GM12878 (cell line): ENCODE measurements around the gene HEYL.

ENCODE experiments used
- CHD1 ChIP-seq: IDR thresholded peaks from 2 replicates; pipeline ENCODE4 v1.6.1; 2012; ENCODE audit warnings: low read depth, low read length, improper control_type of control experiment
- CREB1 ChIP-seq: IDR thresholded peaks from 2 replicates; pipeline ENCODE4 v1.6.1; 2012; ENCODE audit warnings: low read depth, mild to moderate bottlenecking, inconsistent platforms
- EGR1 ChIP-seq, 2 experiments: IDR thresholded peaks; 1 replicate in 1 of 2; 2 replicates in 1 of 2; pipeline ENCODE4 v1.6.1; 2011 to 2012; ENCODE audit warnings: low read depth in 2 of 2, low read length in 2 of 2, borderline replicate concordance in 1 of 2, mild to moderate bottlenecking in 1 of 2, moderate library complexity in 1 of 2
- EP300 ChIP-seq, 2 experiments: fragments of 150-350 bp in 1 of 2; IDR thresholded peaks; 2 replicates each; pipeline ENCODE4 v1.6.1; 2011 to 2012; ENCODE audit warnings: low read depth in 2 of 2, low read length in 2 of 2, borderline replicate concordance in 1 of 2, improper control_type of control experiment in 1 of 2, inconsistent platforms in 1 of 2; ENCODE audit not compliant: control insufficient read depth in 1 of 2
- POLR2A ChIP-seq: IDR thresholded peaks from 2 replicates; pipeline ENCODE4 v1.6.1; 2011; ENCODE audit warnings: low read depth, mild to moderate bottlenecking, low read length
- RFX5 ChIP-seq: IDR thresholded peaks from 2 replicates; pipeline ENCODE4 v1.6.1; 2011; ENCODE audit warnings: low read depth, low read length, improper control_type of control experiment
- ZNF207 ChIP-seq: fragments of 450-650 bp; IDR thresholded peaks from 2 replicates; pipeline ENCODE4 v1.6.1; 2014; ENCODE audit warnings: antibody characterized with exemption, mild to moderate bottlenecking, borderline replicate concordance
- ZNF24 ChIP-seq: fragments of 450-650 bp; IDR thresholded peaks from 2 replicates; pipeline ENCODE4 v1.6.1; 2017; ENCODE audit warnings: antibody characterized with exemption, mild to moderate bottlenecking
- TF ChIP-seq, protein P1 (sequence below): IDR thresholded peaks from 2 replicates; pipeline ENCODE4 v1.6.1; 2012; ENCODE audit warnings: low read length, inconsistent platforms

DNA sequence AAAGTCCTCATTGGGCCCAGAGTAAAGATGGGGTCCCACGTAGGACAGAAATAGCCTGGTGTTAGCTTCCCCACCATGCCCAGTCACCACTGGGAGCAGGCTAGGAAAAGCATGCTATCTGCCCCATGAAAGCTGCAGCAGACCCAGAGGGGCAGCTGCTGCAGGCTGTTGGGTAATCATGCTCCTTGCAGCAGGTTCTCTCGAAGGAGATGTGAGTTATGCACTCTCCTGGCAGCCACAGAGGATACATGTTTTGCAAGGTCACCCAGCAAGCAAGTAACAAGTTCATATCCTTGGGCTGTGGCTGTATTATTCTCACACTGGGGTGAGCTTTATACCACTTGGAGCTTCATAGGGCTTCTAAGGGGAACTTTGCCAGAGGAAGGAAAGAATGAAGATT is 9.1 kb upstream of the HEYL start:
- TF ChIP-seq, protein P1, sequence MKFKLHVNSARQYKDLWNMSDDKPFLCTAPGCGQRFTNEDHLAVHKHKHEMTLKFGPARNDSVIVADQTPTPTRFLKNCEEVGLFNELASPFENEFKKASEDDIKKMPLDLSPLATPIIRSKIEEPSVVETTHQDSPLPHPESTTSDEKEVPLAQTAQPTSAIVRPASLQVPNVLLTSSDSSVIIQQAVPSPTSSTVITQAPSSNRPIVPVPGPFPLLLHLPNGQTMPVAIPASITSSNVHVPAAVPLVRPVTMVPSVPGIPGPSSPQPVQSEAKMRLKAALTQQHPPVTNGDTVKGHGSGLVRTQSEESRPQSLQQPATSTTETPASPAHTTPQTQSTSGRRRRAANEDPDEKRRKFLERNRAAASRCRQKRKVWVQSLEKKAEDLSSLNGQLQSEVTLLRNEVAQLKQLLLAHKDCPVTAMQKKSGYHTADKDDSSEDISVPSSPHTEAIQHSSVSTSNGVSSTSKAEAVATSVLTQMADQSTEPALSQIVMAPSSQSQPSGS: no peak
- TF ChIP-seq EP300 (IDR thresholded peaks at IDR 0.05; ENCODE audit: borderline replicate concordance in 1 of 2, control insufficient read depth in 1 of 2, low read depth in 2 of 2, low read length in 2 of 2) (no peak), RFX5 (no peak), POLR2A (no peak), ZNF24 (no peak), CHD1 (no peak), EGR1 (IDR thresholded peaks at IDR 0.05; ENCODE audit: borderline replicate concordance in 1 of 2, low read depth in 2 of 2, low read length in 2 of 2) (no peak), CREB1 (no peak), ZNF207 (no peak)
